Keratinocyte (primary cell): ENCODE data around the gene CC2D1B. TPM values are rescaled to one million over a fixed set of nuclear protein-coding genes. Genes with fewer than 3 reads are reported as not detected.

Experiments used
- DNase-seq: peaks from one replicate; pipeline ENCODE4 v3.0.0-alpha.2; 2011; ENCODE audit warnings: low read depth, missing footprints, low spot score
- FAIRE-seq: peaks from 2 replicates; lab custom pipeline; 2011; peaks lifted over from hg19 to GRCh38; lab: Jason Lieb, UNC
- H2AFZ ChIP-seq: 2 replicates; pipeline ENCODE4 v1.6.0; 2012; ENCODE audit warnings: low read length, control low read depth, inconsistent platforms; ENCODE audit not compliant: control insufficient read depth
- H3K27ac ChIP-seq: 2 replicates; pipeline ENCODE4 v1.5.1; 2011; ENCODE audit warnings: low read length; ENCODE audit not compliant: control insufficient read depth, insufficient read depth
- H3K27me3 ChIP-seq: 3 replicates; pipeline ENCODE4 v1.6.0; 2011; ENCODE audit warnings: low read length; ENCODE audit not compliant: control insufficient read depth, insufficient read depth; ENCODE audit errors: extremely low read depth
- H3K36me3 ChIP-seq, 2 experiments: 2 replicates in 1 of 2; 3 replicates in 1 of 2; pipeline ENCODE4 v1.5.1; 2011; ENCODE audit warnings: low read length in 2 of 2, mild to moderate bottlenecking in 1 of 2; ENCODE audit not compliant: control insufficient read depth in 2 of 2, insufficient read depth in 2 of 2; ENCODE audit errors: extremely low read depth in 1 of 2
- H3K4me1 ChIP-seq: 3 replicates; pipeline ENCODE4 v1.5.1; 2011; ENCODE audit warnings: low read length; ENCODE audit not compliant: control insufficient read depth, insufficient read depth; ENCODE audit errors: extremely low read depth
- H3K4me2 ChIP-seq: 3 replicates; pipeline ENCODE4 v1.6.0; 2011; ENCODE audit warnings: low read depth, low read length; ENCODE audit not compliant: control insufficient read depth, insufficient read depth; ENCODE audit errors: extremely low read depth
- H3K4me3 ChIP-seq, 3 experiments: fragments of 200-600 bp in 1 of 3; sonication (generic) in 1 of 3; 2 replicates in 2 of 3; 3 replicates in 1 of 3; pipeline ENCODE4 v1.5.1; 2011 to 2016; ENCODE audit warnings: low read length in 3 of 3, mild to moderate bottlenecking in 3 of 3, control low read depth in 2 of 3, inconsistent platforms in 1 of 3, low read depth in 1 of 3, mixed read lengths in 1 of 3, mixed run types in 1 of 3, moderate library complexity in 1 of 3; ENCODE audit not compliant: control insufficient read depth in 2 of 3, insufficient read depth in 2 of 3; ENCODE audit errors: extremely low read depth in 1 of 3
- H3K79me2 ChIP-seq: 2 replicates; pipeline ENCODE4 v1.6.0; 2012; ENCODE audit warnings: low read length; ENCODE audit not compliant: control insufficient read depth, insufficient read depth
- H3K9ac ChIP-seq: 3 replicates; pipeline ENCODE4 v1.6.0; 2011; ENCODE audit warnings: low read length; ENCODE audit not compliant: control insufficient read depth, insufficient read depth; ENCODE audit errors: extremely low read depth
- H3K9me1 ChIP-seq: 3 replicates; pipeline ENCODE4 v1.6.0; 2011; ENCODE audit warnings: low read length; ENCODE audit not compliant: control insufficient read depth, insufficient read depth; ENCODE audit errors: extremely low read depth
- H3K9me3 ChIP-seq: 2 replicates; pipeline ENCODE4 v1.5.1; 2012; ENCODE audit warnings: low read depth, low read length; ENCODE audit not compliant: control insufficient read depth
- H4K20me1 ChIP-seq: 3 replicates; pipeline ENCODE4 v1.6.0; 2011; ENCODE audit warnings: low read length; ENCODE audit not compliant: control insufficient read depth, insufficient read depth; ENCODE audit errors: extremely low read depth
- EZH2 ChIP-seq: IDR thresholded peaks from one replicate; pipeline ENCODE4 v1.6.1; 2012; ENCODE audit warnings: inconsistent platforms, mild to moderate bottlenecking, low read length, moderate library complexity
- dilution Hi-C: fragments of 300-500 bp; cut with MboI; formaldehyde crosslinking; loops from one replicate; pipeline ENCODE4 v1.7.0; 2020; ENCODE audit warnings: low sequenced_read_pairs; ENCODE audit not compliant: extremely low pct_ligation_motif_present
- polyA plus RNA-seq, 5 experiments: library from polyadenylated mRNA; depleted of rRNA in 3 of 5; stranded (reverse) in 3 of 5; stranded (forward) in 1 of 5; unstranded in 1 of 5; fragments of >200 nt; gene quantifications; 1 replicate in 1 of 5; 2 replicates in 3 of 5; 3 replicates in 1 of 5; pipeline versions ENCODE4 v1.2.1 to v1.2.3, GENCODE V29; 2011 to 2012; ENCODE audit warnings: missing spikeins in 2 of 5, low read depth in 1 of 5, low replicate concordance in 1 of 5
- TF ChIP-seq, protein P1 (sequence below), 3 experiments: IDR thresholded peaks in 1 of 3; conservative IDR thresholded peaks in 1 of 3; optimal IDR thresholded peaks in 1 of 3; 2 replicates in 2 of 3; 3 replicates in 1 of 3; pipeline versions ENCODE3 to v1.5.1; 2011; ENCODE audit warnings: low read length in 3 of 3, mild to moderate bottlenecking in 3 of 3, moderate library complexity in 2 of 3, control low read depth in 1 of 3, inconsistent platforms in 1 of 3; ENCODE audit not compliant: insufficient read depth in 2 of 3; ENCODE audit errors: extremely low read depth in 1 of 3

The CC2D1B gene
- polyA plus RNA-seq, 1 donor (not counting 4 experiments of a cell fraction or from before 2014, with no cell fraction given), result 12.5 TPM

DNA sequence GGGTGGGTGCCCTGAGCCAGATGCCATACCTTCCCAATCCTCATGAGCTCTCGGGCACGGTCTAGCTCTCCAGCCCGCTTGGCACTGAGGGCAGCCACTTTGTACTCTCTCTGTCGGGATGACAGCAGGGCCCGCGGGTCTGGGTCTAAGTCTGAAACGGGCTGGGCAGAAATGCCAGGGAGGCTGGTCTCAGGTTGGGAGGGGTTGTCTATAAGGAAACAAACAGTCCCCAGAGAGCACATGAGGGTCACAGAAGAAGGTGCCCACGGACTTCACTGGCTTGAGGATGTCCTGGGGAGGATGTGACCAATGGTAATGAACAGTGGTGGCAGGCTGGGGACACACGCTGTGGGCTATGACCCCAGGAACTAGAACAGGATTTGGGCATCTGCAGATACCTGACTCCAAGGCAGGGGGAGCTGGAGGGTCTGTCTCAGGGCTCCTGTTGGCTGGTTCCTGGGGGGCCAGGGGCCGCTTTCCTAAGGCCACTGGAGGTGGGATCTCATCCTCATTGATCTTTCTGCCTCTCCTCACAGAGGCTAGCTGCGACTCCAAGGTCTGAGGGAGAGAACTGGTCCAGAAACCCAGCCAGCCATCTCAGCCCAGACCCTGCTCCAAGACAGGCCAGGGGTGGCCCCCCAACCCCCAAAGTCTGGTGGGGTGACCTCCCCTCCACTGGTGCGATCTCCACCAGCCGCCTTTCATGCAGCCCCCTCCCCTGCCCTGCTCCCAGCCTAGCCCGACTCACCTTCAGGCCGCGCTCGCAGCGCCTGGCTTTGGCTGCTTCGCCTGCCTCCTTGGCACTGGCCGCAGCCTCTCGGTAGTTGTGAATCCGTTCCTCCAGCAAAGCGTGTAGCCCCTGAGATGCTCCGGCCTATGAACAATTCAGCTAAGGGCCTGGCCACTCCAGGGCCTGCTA is 6.1 kb downstream of the CC2D1B start:
- Histone ChIP-seq H3K4me2 (no peak overlapping the region), H3K79me2 (peaks cover 14% of the 10 kb centered on the region), H3K27me3 (no peaks in the 10 kb centered on the region), H4K20me1 (no peaks in the 10 kb centered on the region), H3K9me3 (no peaks in the 10 kb centered on the region), H3K4me3 (no peak overlapping the region), H3K9me1 (no peaks in the 10 kb centered on the region), H2AFZ (no peak overlapping the region), H3K4me1 (peaks cover 5% of the 10 kb centered on the region), H3K36me3 (peaks cover 48 to 54% of the 10 kb centered on the region in 2 experiments), H3K27ac (no peak overlapping the region), H3K9ac (no peak overlapping the region)
- dilution Hi-C loops, result no loop called here
- FAIRE-seq (no peak), DNase-seq (no peak)
- TF ChIP-seq, protein P1, sequence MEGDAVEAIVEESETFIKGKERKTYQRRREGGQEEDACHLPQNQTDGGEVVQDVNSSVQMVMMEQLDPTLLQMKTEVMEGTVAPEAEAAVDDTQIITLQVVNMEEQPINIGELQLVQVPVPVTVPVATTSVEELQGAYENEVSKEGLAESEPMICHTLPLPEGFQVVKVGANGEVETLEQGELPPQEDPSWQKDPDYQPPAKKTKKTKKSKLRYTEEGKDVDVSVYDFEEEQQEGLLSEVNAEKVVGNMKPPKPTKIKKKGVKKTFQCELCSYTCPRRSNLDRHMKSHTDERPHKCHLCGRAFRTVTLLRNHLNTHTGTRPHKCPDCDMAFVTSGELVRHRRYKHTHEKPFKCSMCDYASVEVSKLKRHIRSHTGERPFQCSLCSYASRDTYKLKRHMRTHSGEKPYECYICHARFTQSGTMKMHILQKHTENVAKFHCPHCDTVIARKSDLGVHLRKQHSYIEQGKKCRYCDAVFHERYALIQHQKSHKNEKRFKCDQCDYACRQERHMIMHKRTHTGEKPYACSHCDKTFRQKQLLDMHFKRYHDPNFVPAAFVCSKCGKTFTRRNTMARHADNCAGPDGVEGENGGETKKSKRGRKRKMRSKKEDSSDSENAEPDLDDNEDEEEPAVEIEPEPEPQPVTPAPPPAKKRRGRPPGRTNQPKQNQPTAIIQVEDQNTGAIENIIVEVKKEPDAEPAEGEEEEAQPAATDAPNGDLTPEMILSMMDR (optimal IDR thresholded peaks at IDR 0.05 in 1 of 3, IDR thresholded peaks at IDR 0.05 in 1 of 3, conservative IDR thresholded peaks at IDR 0.05 in 1 of 3; ENCODE audit: extremely low read depth in 1 of 3, insufficient read depth in 2 of 3, low read length in 3 of 3), result no peak
- TF ChIP-seq EZH2, result no peak

DNA sequence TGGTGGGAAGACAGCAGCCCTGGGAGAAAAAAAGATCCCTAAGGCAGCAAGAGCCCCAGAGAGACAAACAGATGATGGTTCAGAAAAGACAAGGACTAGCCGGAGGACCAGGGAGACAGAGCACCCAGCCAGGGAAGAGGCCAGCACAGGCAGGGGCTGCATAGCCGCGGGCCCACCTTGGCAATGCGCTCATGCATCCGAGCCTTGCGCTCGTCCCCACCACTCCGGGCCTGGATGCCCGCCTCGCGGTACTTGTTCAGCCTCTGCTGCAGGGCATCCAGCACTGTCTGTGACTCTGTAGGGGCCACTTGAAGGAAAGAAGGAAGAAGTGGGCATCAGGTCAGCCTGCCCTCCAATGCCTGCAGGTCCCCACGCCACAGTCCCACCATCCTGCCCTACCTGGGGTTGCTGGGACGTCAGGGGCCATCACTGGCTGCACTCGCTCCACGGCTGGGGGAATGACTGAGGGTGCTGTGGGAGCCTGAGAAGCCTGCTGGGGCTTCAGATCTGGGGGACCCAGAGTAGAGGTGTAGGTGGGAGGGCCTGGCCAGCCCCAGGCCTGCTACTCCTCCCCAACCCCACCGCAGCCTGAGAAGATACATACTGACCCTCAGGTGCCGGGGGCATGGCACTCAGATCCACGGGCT is 7.0 kb downstream of the CC2D1B start:
- no peak overlapping the region for H2AFZ ChIP-seq
- H3K9me1 ChIP-seq, result no peaks in the 10 kb centered on the region
- dilution Hi-C loops, result no loop called here
- H3K27ac ChIP-seq, result no peak overlapping the region
- H3K4me1 ChIP-seq, result no peaks in the 10 kb centered on the region
- FAIRE-seq (no peak), DNase-seq (no peak)
- no peak overlapping the region for H3K4me2 ChIP-seq
- no peak for TF ChIP-seq EZH2
- TF ChIP-seq, protein P1 (optimal IDR thresholded peaks at IDR 0.05 in 1 of 3, IDR thresholded peaks at IDR 0.05 in 1 of 3, conservative IDR thresholded peaks at IDR 0.05 in 1 of 3; ENCODE audit: extremely low read depth in 1 of 3, insufficient read depth in 2 of 3, low read length in 3 of 3), result no peak
- H3K79me2 ChIP-seq, result peaks cover 5% of the 10 kb centered on the region
- H3K4me3 ChIP-seq, result no peak overlapping the region
- H4K20me1 ChIP-seq, result no peaks in the 10 kb centered on the region
- peaks cover 42 to 60% of the 10 kb centered on the region in 2 experiments for H3K36me3 ChIP-seq
- H3K27me3 ChIP-seq, result no peaks in the 10 kb centered on the region
- H3K9me3 ChIP-seq, result no peaks in the 10 kb centered on the region
- no peak overlapping the region for H3K9ac ChIP-seq
